ENCODE measurements around the gene GET3.

DNA sequence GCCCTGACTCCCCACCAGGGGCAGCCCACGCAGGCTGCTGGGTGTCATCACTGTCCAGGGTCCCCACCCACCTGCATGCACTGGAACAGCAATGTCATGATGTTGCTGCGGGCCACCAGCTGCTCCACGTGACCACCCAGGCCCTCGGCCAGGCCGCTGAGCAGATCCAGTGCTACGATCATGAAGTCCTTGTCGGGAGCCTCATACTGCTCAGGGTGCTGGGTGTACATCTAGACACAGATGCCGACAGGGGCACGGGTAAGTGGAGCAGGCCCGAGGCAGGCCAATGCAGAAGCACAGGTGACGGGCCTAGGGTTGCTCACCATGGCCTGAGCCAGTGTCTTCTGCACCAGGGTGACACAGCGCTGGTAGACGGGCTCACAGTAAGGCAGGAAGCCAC lies 32.1 kb upstream of the GET3 start:
- no peak for TF ChIP-seq POLR2A (IDR thresholded peaks at IDR 0.05)
- TF ChIP-seq, protein P1, sequence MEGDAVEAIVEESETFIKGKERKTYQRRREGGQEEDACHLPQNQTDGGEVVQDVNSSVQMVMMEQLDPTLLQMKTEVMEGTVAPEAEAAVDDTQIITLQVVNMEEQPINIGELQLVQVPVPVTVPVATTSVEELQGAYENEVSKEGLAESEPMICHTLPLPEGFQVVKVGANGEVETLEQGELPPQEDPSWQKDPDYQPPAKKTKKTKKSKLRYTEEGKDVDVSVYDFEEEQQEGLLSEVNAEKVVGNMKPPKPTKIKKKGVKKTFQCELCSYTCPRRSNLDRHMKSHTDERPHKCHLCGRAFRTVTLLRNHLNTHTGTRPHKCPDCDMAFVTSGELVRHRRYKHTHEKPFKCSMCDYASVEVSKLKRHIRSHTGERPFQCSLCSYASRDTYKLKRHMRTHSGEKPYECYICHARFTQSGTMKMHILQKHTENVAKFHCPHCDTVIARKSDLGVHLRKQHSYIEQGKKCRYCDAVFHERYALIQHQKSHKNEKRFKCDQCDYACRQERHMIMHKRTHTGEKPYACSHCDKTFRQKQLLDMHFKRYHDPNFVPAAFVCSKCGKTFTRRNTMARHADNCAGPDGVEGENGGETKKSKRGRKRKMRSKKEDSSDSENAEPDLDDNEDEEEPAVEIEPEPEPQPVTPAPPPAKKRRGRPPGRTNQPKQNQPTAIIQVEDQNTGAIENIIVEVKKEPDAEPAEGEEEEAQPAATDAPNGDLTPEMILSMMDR (IDR thresholded peaks at IDR 0.05 in 4 of 5, conservative IDR thresholded peaks at IDR 0.05 in 1 of 5): no peak
